IPS-18a (cell line): ENCODE data around the gene MMS22L.

Source experiments
- H3K27ac ChIP-seq: one replicate; pipeline ENCODE4 v1.5.1; 2013; ENCODE audit warnings: low read length
- H3K27me3 ChIP-seq: one replicate; pipeline ENCODE4 v1.6.1; 2013; ENCODE audit warnings: mild to moderate bottlenecking, low read length; ENCODE audit not compliant: control insufficient read depth, insufficient read depth
- H3K36me3 ChIP-seq: one replicate; pipeline ENCODE4 v1.6.1; 2013; ENCODE audit warnings: low read depth, low read length; ENCODE audit not compliant: control insufficient read depth
- H3K4me1 ChIP-seq: one replicate; pipeline ENCODE4 v1.6.1; 2013; ENCODE audit warnings: low read depth, low read length; ENCODE audit not compliant: control insufficient read depth
- H3K4me3 ChIP-seq: one replicate; pipeline ENCODE4 v1.5.1; 2013; ENCODE audit warnings: low read length
- H3K9ac ChIP-seq: one replicate; pipeline ENCODE4 v1.6.1; 2013; ENCODE audit warnings: mild to moderate bottlenecking, low read length, moderate library complexity
- H3K9me3 ChIP-seq: one replicate; pipeline ENCODE4 v1.6.1; 2013; ENCODE audit warnings: low read depth, low read length; ENCODE audit not compliant: control insufficient read depth

MMS22L gene, protein sequence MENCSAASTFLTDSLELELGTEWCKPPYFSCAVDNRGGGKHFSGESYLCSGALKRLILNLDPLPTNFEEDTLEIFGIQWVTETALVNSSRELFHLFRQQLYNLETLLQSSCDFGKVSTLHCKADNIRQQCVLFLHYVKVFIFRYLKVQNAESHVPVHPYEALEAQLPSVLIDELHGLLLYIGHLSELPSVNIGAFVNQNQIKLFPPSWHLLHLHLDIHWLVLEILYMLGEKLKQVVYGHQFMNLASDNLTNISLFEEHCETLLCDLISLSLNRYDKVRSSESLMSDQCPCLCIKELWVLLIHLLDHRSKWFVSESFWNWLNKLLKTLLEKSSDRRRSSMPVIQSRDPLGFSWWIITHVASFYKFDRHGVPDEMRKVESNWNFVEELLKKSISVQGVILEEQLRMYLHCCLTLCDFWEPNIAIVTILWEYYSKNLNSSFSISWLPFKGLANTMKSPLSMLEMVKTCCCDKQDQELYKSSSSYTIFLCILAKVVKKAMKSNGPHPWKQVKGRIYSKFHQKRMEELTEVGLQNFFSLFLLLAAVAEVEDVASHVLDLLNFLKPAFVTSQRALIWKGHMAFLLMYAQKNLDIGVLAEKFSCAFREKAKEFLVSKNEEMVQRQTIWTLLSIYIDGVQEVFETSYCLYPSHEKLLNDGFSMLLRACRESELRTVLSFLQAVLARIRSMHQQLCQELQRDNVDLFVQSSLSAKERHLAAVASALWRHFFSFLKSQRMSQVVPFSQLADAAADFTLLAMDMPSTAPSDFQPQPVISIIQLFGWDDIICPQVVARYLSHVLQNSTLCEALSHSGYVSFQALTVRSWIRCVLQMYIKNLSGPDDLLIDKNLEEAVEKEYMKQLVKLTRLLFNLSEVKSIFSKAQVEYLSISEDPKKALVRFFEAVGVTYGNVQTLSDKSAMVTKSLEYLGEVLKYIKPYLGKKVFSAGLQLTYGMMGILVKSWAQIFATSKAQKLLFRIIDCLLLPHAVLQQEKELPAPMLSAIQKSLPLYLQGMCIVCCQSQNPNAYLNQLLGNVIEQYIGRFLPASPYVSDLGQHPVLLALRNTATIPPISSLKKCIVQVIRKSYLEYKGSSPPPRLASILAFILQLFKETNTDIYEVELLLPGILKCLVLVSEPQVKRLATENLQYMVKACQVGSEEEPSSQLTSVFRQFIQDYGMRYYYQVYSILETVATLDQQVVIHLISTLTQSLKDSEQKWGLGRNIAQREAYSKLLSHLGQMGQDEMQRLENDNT

DNA sequence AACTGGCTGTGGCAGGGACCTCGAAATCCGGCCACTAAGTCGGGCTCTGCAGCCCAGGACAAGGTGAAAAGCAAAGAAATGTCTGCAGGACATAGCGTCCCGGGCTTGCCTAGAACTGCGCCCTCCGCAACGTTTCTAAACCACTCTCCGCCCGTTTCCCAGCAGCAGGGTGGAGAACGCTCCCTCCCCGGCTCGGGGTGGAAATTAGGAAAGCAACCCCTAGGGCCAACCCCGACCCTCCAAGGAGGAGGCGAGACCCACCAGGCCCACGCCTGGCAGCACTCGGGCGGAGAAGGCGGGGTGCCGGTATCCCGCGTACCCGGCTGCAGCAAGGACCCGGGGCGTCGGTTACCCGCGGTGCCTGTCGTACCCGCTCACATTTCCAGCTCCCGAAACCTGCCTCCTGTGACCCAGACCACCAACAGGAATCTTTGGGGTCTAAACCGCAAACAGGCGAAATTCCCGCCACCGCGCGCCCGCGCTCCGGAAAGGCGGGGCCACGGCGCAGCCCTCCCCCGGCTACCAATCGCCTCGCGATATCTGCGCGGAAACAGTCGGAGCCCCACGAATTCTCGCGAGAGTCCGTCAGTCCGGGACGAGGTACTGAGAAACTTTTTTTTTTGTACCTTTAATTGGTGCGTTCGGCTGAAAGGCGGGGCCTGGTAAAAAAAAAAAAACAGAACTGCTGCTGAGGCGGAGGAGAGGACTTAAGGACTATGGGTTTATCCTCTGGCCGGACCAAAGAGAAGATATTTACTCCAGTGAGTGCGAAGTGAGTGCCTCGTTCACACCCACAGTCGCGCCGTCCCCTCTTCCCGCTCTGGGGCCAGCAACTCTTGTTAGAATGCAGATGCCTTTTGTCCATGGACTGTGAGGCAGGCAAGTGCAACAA, at the start of gene MMS22L:
TSS of gene MMS22L (minus strand) at position 491 of the 892 bp plus-strand sequence. CDS start 739 bp downstream, outside the sequence.
- Histone ChIP-seq H3K36me3 (peaks cover 28% of the 10 kb centered on the region), H3K27me3 (no peaks in the 10 kb centered on the region), H3K9ac (peak within 1 kb of the TSS; percentile 97), H3K27ac (peak within 1 kb of the TSS; percentile 90), H3K9me3 (no peaks in the 10 kb centered on the region), H3K4me3 (peak within 1 kb of the TSS; percentile 92), H3K4me1 (peaks cover 17% of the 10 kb centered on the region)

DNA sequence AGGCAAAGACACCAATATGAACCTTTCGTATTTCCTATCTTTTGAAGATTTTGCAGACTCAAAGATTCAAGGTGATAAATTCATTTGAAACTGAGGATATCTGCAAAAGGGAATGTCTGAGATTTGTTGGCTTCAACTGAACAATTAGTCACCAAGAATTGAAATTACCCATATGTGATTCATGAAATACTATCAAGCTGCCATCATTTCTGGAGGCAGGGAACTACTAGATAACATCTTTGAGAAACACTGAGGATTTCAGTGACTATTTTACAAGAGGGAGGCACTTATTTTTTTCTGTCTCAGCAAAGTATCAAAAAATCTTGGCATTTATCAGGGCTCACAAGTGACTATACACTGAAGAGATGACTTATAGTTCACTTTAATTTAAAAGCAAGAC, 39.8 kb upstream of the MMS22L start:
- Histone ChIP-seq H3K27ac (no peak overlapping the region), H3K9me3 (no peaks in the 10 kb centered on the region), H3K4me1 (no peaks in the 10 kb centered on the region), H3K4me3 (no peak overlapping the region), H3K36me3 (no peaks in the 10 kb centered on the region), H3K27me3 (no peaks in the 10 kb centered on the region), H3K9ac (no peak overlapping the region)

DNA sequence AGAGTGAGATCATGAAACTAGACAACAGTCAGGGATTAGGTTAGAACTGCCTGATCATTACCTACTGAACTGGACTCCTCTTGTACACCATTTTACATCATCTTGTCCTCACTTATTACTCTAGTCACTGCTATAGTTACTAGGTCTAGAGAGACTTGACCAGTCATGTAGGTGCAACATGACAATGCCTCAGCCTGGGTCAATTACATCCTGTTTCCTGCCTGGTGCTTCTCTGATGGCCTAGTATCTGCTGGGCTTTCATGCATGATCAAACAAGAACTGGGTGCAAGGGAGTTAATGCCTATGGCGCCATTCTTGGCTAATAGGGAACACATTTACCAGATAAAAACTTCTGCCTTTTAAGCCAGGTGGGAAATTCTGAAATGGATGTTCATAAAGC, 39.2 kb upstream of the MMS22L start:
- Histone ChIP-seq H3K36me3 (no peaks in the 10 kb centered on the region), H3K4me3 (no peak overlapping the region), H3K4me1 (no peaks in the 10 kb centered on the region), H3K9ac (no peak overlapping the region), H3K27ac (no peak overlapping the region), H3K9me3 (no peaks in the 10 kb centered on the region), H3K27me3 (no peaks in the 10 kb centered on the region)

DNA sequence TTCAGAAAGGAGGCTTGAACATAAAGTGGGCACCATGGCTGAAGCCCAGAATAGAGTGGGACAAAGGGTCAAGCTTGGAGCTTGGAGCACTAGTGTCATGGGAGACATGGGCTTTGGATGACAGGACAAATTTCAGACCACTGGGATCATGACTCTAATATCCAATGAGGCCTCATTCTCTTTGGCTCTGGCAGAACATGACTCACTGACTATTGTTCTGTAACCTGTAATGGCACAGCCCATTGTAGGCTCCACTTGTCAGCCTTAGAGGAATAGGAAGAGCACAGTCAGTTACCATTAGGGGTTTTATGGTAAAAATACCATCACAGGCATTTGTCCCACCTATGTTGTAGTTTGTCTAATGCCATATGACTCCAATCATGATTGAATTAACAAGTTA, 34.0 kb upstream of the MMS22L start:
- no peaks in the 10 kb centered on the region for H3K9me3 ChIP-seq
- no peaks in the 10 kb centered on the region for H3K36me3 ChIP-seq
- H3K4me3 ChIP-seq, result no peak overlapping the region
- H3K9ac ChIP-seq, result no peak overlapping the region
- H3K27me3 ChIP-seq, result no peaks in the 10 kb centered on the region
- H3K27ac ChIP-seq, result no peak overlapping the region
- H3K4me1 ChIP-seq, result no peaks in the 10 kb centered on the region

DNA sequence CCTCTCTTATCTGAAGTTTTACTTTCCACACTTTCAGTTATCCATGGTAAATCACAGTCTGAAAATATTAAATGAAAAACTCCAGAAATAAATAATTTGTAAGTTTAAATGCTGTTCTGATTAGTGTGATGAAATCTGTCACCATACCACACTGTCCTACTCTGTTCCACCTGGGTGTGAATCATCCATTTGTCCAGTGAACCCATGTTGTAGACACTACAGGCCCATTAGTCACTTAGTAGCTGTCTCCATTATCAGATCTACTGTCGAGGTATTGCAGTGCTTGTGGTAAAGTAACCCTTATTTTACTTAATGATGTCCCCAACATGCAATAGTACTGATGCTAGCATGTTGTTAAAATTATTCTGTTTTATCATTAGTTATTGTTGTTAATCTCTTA, 29.2 kb upstream of the MMS22L start:
- no peaks in the 10 kb centered on the region for H3K4me1 ChIP-seq
- H3K9ac ChIP-seq, result no peak overlapping the region
- H3K9me3 ChIP-seq, result no peaks in the 10 kb centered on the region
- H3K36me3 ChIP-seq, result no peaks in the 10 kb centered on the region
- no peak overlapping the region for H3K27ac ChIP-seq
- no peak overlapping the region for H3K4me3 ChIP-seq
- H3K27me3 ChIP-seq, result no peaks in the 10 kb centered on the region

DNA sequence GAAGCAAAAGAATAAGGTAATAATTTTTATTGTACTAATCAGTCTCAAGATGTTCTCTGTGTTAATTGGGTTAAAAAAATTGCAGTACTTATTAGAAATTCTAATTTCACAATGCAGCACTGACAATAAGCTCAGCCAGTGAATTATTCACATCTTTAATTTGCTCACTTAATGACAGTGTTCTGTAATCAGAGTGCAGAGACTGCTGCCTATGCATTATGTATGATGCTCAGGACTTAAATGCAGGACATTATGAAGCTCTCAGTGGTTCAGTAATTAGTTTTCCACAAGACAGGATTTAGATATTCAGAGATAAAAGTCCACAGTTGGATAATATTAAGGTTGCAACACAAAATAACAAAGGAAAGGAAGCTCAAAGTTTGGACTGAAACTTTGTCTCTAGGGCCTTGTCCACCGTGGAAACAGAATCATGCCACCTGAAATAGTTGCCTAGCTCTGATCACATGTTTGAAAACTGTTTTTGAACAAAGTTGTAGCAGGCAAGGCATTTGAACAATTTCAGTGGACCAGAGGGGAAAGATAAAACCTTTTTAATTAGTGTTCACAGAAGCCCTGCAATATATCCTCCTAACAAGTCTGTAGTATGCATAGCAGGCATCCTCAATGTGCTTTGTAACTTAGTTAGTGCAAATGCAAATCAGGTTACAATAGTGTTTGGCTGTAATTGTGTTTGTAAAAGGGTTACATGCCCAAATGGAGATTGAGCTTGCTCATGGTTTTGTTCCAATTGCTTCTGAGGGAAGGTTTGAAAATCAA, 23.7 kb upstream of the MMS22L start:
- H3K9ac ChIP-seq, result no peak overlapping the region

DNA sequence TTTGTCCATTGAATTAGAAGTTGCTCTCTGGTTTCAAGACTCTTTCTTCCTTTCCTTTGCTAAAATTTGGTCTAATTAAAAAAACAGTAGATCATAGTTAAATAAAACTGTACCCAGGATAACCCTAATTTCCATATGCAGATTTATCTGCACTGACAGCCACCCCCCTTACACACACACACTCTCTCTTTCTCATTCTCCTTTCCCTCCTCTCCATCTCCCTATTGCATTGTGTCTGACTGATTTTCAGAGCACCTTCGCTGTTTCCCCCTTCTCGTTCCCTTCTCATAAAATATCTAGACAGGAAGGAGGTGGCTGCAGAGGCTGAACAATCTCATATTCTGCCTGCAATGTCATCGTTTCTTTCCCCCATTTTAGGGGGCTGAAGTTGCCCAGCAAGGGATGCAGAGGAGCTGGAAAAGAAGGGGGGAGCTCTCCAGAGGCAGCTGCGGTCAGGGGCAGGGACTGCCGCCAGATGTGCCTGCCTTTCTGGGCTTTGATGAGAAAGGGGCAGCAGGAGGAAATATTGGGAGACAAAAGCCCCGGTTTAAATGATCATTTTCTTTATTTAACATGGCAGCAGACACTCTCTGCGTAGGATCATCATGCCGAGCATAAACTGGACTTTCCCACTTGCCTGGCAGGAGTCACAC, 22.5 kb upstream of the MMS22L start:
- Histone ChIP-seq H3K36me3 (no peaks in the 10 kb centered on the region), H3K9me3 (no peaks in the 10 kb centered on the region), H3K4me3 (peak overlapping the region; percentile 10), H3K9ac (no peak overlapping the region), H3K27ac (no peak overlapping the region), H3K27me3 (no peaks in the 10 kb centered on the region), H3K4me1 (peaks cover 10% of the 10 kb centered on the region)

More for the DNA sequence above, 23.7 kb upstream of the MMS22L start:
- H3K4me1 ChIP-seq, result peaks cover 10% of the 10 kb centered on the region
- no peak overlapping the region for H3K4me3 ChIP-seq
- H3K27me3 ChIP-seq, result no peaks in the 10 kb centered on the region
- no peaks in the 10 kb centered on the region for H3K9me3 ChIP-seq
- no peaks in the 10 kb centered on the region for H3K36me3 ChIP-seq
- no peak overlapping the region for H3K27ac ChIP-seq

DNA sequence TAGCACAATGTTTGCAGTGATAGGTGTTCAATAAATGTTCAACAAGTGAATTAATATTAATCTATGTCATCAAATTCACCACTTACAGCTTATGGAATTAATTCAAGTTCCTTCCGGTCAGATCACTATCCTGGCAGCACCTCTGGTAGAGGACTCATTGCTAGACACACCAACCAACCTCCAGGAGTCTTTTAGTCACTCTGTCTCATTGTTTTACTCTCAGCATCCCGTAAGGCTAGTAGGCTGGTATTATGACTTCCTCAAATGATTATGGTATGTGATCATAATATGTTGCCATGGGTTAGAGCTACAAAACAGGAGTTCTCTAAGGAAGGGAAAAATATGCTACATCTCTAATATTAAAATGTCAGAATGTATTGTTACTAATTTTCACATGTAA, 21.7 kb upstream of the MMS22L start:
- H3K9me3 ChIP-seq, result no peaks in the 10 kb centered on the region
- peaks cover 10% of the 10 kb centered on the region for H3K4me1 ChIP-seq
- H3K27me3 ChIP-seq, result no peaks in the 10 kb centered on the region
- H3K36me3 ChIP-seq, result no peaks in the 10 kb centered on the region
- H3K4me3 ChIP-seq, result no peak overlapping the region
- H3K27ac ChIP-seq, result no peak overlapping the region
- H3K9ac ChIP-seq, result no peak overlapping the region

DNA sequence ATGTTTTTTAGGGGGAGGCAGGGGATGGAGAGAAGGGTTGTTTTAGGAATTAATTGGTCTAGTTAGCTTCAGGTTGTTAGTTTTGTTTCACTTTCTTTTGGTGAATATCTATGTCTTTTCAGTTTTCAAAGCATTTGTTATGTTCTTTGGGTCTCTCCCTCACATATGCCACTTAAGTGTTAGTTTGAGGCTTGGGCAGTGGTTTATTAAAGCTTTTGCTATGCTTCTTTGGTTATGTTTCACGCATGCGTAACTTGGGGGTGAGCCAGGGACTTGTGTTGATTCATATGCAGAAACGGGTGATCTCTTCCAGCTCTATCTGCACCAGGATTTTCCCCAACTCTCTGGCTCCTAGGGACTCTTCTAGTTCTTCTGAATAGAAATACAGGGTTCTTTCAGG, 11.4 kb upstream of the MMS22L start:
- H3K4me1 ChIP-seq, result peaks cover 6% of the 10 kb centered on the region
- no peaks in the 10 kb centered on the region for H3K36me3 ChIP-seq
- no peak overlapping the region for H3K4me3 ChIP-seq
- no peak overlapping the region for H3K27ac ChIP-seq
- peaks cover 4% of the 10 kb centered on the region for H3K9me3 ChIP-seq
- H3K27me3 ChIP-seq, result no peaks in the 10 kb centered on the region
- no peak overlapping the region for H3K9ac ChIP-seq

DNA sequence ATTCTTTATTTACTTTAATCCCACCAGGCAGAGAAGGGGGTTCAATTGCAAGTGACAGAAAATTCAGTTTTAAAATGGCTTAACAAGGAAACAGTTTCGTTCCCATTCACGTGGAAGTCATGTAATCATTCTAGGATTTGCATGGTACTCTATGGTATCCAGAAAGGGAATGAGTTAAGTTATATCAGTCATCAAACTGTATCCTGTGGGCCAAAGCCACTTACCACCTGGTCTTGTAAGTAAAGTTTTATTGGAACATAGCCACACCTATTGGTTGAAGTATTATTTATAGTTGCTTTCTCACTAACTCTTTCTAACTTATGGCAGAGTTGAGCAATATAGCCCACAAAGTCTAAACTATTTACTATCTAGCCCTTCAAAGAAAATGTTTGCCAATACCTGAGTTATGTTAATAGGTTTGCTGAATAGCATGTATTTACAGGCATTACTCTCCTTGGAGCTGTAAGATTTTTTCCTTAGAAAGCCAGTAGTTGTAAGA, 10.2 kb upstream of the MMS22L start:
- peaks cover 6% of the 10 kb centered on the region for H3K4me1 ChIP-seq
- H3K27ac ChIP-seq, result no peak overlapping the region

More for the DNA sequence above, 10.2 kb upstream of the MMS22L start:
- peaks cover 6% of the 10 kb centered on the region for H3K9me3 ChIP-seq
- H3K36me3 ChIP-seq, result no peaks in the 10 kb centered on the region
- no peak overlapping the region for H3K4me3 ChIP-seq
- H3K9ac ChIP-seq, result no peak overlapping the region
- H3K27me3 ChIP-seq, result no peaks in the 10 kb centered on the region
